ENCODE measurements around the gene CDKL1. TPM values are rescaled to one million over a fixed set of nuclear protein-coding genes. Genes with fewer than 3 reads are reported as not detected.

CDKL1 gene
- total RNA-seq, 4 donors from 2014 or later = 1.5 to 12.5 (median 3.9) TPM

DNA sequence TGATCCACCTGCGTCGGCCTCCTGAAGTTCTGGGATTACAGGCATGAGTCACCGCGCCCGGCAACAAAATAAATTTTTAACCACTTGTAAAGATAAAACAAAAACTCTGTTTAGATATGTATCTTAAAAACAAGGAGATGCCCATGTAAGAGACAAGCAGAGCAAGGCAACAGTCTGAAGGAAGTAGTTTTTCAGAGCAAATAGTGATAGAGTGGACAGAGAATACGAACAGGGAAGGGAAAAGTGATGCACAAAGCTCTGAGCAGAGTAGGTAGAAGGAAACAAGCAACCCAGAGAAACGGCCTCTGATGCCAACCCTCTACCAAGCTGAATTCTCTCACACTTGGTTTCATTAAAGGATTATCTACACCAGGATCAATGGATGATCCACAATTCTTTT is 24.8 kb upstream of the CDKL1 start:
- no peak for TF ChIP-seq CTCF (IDR thresholded peaks at IDR 0.05)
- TF ChIP-seq POLR2A (IDR thresholded peaks at IDR 0.05) = no peak

DNA sequence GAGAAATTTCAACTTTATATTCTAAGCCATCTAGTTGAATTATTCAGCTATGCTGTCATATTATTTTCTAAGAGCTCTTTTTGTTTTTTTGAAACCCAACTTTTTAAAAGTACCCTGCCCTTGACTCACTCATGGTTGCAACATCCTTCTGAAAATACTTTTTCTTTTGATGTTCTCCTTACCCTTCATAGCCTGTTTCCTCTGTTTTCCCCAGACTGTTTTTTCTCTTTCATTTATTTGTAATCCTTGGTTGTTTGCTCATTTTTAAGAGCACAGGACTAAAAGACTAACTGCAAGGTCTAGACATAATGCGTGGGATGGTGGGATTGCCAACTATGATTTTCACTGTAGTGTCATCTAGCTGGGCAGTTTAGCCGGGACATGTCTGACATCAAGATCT is 21.2 kb upstream of the CDKL1 start:
- intact Hi-C loops (cut with DNase I; ENCODE audit: low total_unique reads) = no loop called here
- DNase-seq (ENCODE audit: low spot score in 2 of 2) = no peak
- TF ChIP-seq CTCF (IDR thresholded peaks at IDR 0.05) (no peak), POLR2A (IDR thresholded peaks at IDR 0.05) (no peak)
- no peak overlapping the region for H3K4me3 ChIP-seq (ENCODE audit: low read depth, poor library complexity, severe bottlenecking)
- 91 to 98% methylated on average over 2 of the region's 2 CpGs for WGBS, 2 donors

More for the DNA sequence above, 24.8 kb upstream of the CDKL1 start:
- no peak for DNase-seq (ENCODE audit: low spot score in 2 of 2)
- intact Hi-C loops (cut with DNase I; ENCODE audit: low total_unique reads) = no loop called here
- 90 to 93% methylated on average over 7 of the region's 7 CpGs for WGBS, 2 donors
- no peak overlapping the region for H3K4me3 ChIP-seq (ENCODE audit: low read depth, poor library complexity, severe bottlenecking)

DNA sequence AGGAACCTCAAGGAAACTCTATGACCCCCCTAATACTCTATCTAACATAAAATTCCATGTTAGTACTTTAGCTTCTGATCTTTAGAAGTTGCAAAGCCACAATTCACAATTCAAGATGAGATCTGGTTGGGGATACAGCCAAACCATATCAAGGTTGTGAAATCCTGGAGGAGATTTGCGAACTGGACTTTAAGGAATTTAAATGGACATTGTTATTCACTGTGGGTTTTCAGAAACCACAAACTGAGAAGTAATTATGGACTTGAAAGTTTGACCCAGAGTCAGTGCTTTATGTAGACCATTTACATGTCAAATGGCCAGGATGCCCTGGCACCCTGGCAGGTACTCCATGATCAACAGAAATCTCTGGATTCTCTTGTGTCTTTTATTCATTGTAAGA is 14.2 kb upstream of the CDKL1 start:
- no peak for TF ChIP-seq POLR2A (IDR thresholded peaks at IDR 0.05)
- no peak for TF ChIP-seq CTCF (IDR thresholded peaks at IDR 0.05)
- WGBS, 2 donors = 72 to 73% methylated on average over 1 of the region's 1 CpG
- intact Hi-C loops (cut with DNase I; ENCODE audit: low total_unique reads) = no loop called here

DNA sequence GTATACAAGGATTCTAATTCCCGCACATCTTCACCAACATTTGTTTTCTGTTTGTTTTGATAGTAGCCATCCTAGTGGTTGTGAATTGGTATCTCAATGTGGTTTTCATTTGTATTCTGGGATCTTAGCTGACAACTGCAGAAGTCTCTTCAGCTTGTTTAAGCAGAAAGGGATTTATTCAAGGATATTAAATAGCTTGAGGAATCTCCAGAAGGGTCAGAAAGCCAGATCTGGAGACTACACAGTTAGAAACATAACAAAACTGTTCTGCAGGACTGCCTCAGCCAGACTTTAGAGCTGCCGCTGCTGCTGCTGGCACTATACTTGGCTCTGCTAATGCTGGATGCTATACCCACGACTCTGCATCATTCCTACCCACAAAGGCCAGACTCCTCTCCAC is 13.4 kb upstream of the CDKL1 start:
- WGBS, 2 donors = 65% methylated on average over 3 of the region's 3 CpGs
- intact Hi-C loops (cut with DNase I; ENCODE audit: low total_unique reads) = no loop called here
- no peak for TF ChIP-seq POLR2A (IDR thresholded peaks at IDR 0.05)
- TF ChIP-seq CTCF (IDR thresholded peaks at IDR 0.05) = no peak
- no peak for DNase-seq (ENCODE audit: low spot score in 2 of 2)
- no peak overlapping the region for H3K4me3 ChIP-seq (ENCODE audit: low read depth, poor library complexity, severe bottlenecking)

More for the DNA sequence above, 14.2 kb upstream of the CDKL1 start:
- no peak for DNase-seq (ENCODE audit: low spot score in 2 of 2)
- no peak overlapping the region for H3K4me3 ChIP-seq (ENCODE audit: low read depth, poor library complexity, severe bottlenecking)

DNA sequence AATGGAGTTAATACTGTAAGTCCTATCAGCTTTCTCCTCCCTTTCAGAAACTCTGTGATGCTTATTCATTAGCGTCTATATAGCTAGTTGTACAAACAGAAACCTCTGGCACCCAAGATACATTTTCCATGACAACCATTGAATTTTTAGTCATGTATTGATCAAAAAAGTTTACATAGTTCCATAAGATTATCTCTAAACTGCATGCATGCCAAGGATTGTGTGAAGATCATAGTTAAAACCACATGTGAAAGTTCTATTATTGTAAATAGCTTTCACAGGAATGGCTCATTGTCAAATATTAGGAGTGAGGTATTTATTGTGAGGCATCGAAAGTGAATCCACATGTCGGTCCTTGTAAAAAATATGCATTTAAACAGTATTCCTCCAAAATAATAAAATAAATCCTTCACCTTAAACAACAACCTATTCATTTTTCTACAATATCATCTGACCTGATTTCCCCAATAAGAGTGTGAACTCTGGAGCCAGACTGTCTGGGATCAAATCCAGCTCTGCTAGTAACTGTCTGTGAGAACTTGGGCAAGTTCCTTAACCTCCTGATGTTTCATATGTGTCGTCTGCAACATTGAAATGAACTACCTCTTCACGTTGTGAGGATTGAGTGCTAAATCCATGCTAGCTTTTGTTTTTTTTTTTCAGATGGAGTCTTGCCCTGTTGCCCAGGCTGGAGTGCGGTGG is 10.6 kb upstream of the CDKL1 start:
- TF ChIP-seq POLR2A (IDR thresholded peaks at IDR 0.05) = no peak
- no peak for TF ChIP-seq CTCF (IDR thresholded peaks at IDR 0.05)
- H3K4me3 ChIP-seq (ENCODE audit: low read depth, poor library complexity, severe bottlenecking) = no peak overlapping the region
- intact Hi-C loops (cut with DNase I; ENCODE audit: low total_unique reads) = no loop called here
- no peak for DNase-seq (ENCODE audit: low spot score in 2 of 2)
- WGBS, 2 donors = 57 to 60% methylated on average over 6 of the region's 6 CpGs

DNA sequence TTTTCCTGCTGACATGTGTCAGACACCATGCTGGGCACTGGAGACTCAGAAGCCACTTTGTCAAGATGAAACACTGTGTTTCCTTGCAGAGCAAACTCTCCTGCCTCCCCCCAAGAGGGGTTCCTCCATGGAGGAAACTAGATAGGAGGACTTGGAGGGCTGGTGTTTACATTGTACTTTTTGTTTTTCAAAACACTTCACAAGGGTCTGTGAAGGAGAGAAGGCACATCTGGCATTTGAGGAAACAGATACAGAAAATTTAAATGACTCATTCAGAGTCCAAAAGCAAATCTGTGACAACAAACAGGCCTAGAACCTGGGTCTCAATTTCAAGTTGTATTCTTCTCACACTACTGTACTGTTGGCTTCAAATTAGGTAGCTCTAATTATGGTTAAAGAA is 6.7 kb upstream of the CDKL1 start:
- DNase-seq (ENCODE audit: low spot score in 2 of 2) = no peak
- intact Hi-C loops (cut with DNase I; ENCODE audit: low total_unique reads) = no loop called here
- H3K4me3 ChIP-seq (ENCODE audit: low read depth, poor library complexity, severe bottlenecking) = no peak overlapping the region
- no peak for TF ChIP-seq CTCF (IDR thresholded peaks at IDR 0.05)
- TF ChIP-seq POLR2A (IDR thresholded peaks at IDR 0.05) = no peak

All from lower leg skin (tissue), 4 donors.